ENCODE results near the gene SMARCD3.

Gene SMARCD3

GRCh38 chr7:151272877-151273276 is 24.4 kb upstream of the SMARCD3 start:
- no peak for DNase-seq (ENCODE audit: low read depth in 3 of 3)

GRCh38 chr7:151272405-151272804 is 23.9 kb upstream of the SMARCD3 start:
- no peak for DNase-seq (ENCODE audit: low read depth in 3 of 3)

- no peak for DNase-seq (ENCODE audit: low read depth in 3 of 3)
Observed at GRCh38 chr7:151271699-151272355, 23.3 kb upstream of the SMARCD3 start.

- no peak for DNase-seq (ENCODE audit: low read depth in 3 of 3)
Observed at GRCh38 chr7:151269511-151269910, 21.0 kb upstream of the SMARCD3 start.

GRCh38 chr7:151265351-151265931 is 16.9 kb upstream of the SMARCD3 start:
- DNase-seq (ENCODE audit: low read depth in 3 of 3): no peak

- DNase-seq (ENCODE audit: low read depth in 3 of 3): no peak
Observed at GRCh38 chr7:151264615-151265014, 16.1 kb upstream of the SMARCD3 start.

- DNase-seq (ENCODE audit: low read depth in 3 of 3): no peak
Observed at GRCh38 chr7:151261529-151261928, 13.0 kb upstream of the SMARCD3 start.

- DNase-seq (ENCODE audit: low read depth in 3 of 3): no peak
Observed at GRCh38 chr7:151260883-151261282, 12.4 kb upstream of the SMARCD3 start.

GRCh38 chr7:151260471-151260870 is 12.0 kb upstream of the SMARCD3 start:
- DNase-seq (ENCODE audit: low read depth in 3 of 3): no peak

- no peak for DNase-seq (ENCODE audit: low read depth in 3 of 3)
Observed at GRCh38 chr7:151257990-151258389, 9.5 kb upstream of the SMARCD3 start.

GRCh38 chr7:151256410-151257045 is 8.0 kb upstream of the SMARCD3 start:
- DNase-seq (ENCODE audit: low read depth in 3 of 3): no peak

GRCh38 chr7:151255390-151255789 is 6.9 kb upstream of the SMARCD3 start:
- no peak for DNase-seq (ENCODE audit: low read depth in 3 of 3)

GRCh38 chr7:151254851-151255250 is 6.4 kb upstream of the SMARCD3 start:
- DNase-seq (ENCODE audit: low read depth in 3 of 3): no peak

GRCh38 chr7:151254316-151254715 is 5.8 kb upstream of the SMARCD3 start:
- no peak for DNase-seq (ENCODE audit: low read depth in 3 of 3)

GRCh38 chr7:151252961-151253711 is 4.6 kb upstream of the SMARCD3 start:
- DNase-seq (ENCODE audit: low read depth in 3 of 3): no peak

- no peak for DNase-seq (ENCODE audit: low read depth in 3 of 3)
Observed at GRCh38 chr7:151252561-151252835, 4.0 kb upstream of the SMARCD3 start.

GRCh38 chr7:151251689-151252560 is 3.4 kb upstream of the SMARCD3 start:
- no peak for DNase-seq (ENCODE audit: low read depth in 3 of 3)

- no peak for DNase-seq (ENCODE audit: low read depth in 3 of 3)
Observed at GRCh38 chr7:151251328-151251688, 2.8 kb upstream of the SMARCD3 start.

- DNase-seq (ENCODE audit: low read depth in 3 of 3): no peak
Observed at GRCh38 chr7:151250181-151251132, 2.0 kb upstream of the SMARCD3 start.

- no peak for DNase-seq (ENCODE audit: low read depth in 3 of 3)
Observed at GRCh38 chr7:151249732-151250072, 1.2 kb upstream of the SMARCD3 start.
